GM21367 (cell line): ENCODE measurements around the gene ZNF304.

Source experiments
- ATAC-seq: cut with Tn5 transposase; IDR thresholded peaks from one replicate; pipeline ENCODE4 v1.9.1; 2021; ENCODE audit not compliant: unreplicated experiment

The ZNF304 gene

GRCh38 chr19:57350877-57351805 lies at the start of gene ZNF304:
ZNF304 (plus strand) TSS chr19:57351271; CDS start chr19:57351665, 394 bp downstream.
- ATAC-seq: peak; percentile 92

GRCh38 chr19:57302020-57302465 lies 49.0 kb upstream of the ZNF304 start:
- no peak for ATAC-seq

GRCh38 chr19:57302727-57303401 lies 48.2 kb upstream of the ZNF304 start:
- ATAC-seq: no peak

DNA sequence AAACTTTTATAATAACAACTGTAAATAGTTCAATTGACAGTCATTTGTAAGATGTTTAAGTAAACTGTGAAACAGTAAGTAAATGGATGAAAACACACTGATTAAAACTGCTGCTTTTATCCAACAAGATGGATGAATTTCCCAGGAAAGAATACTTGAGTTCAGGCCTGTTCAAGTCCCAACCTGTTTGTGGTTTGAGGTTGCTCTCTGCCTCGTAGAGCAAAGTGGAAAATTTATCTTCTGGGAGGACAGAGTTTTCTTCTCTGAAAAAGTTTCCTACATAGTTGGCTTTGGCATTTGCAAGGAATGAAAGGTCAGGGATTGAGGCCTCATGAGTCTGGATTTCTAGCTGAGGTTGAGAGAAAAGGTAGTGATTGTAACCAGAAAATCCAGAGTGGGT lies 46.0 kb upstream of the ZNF304 start:
- no peak for ATAC-seq

DNA sequence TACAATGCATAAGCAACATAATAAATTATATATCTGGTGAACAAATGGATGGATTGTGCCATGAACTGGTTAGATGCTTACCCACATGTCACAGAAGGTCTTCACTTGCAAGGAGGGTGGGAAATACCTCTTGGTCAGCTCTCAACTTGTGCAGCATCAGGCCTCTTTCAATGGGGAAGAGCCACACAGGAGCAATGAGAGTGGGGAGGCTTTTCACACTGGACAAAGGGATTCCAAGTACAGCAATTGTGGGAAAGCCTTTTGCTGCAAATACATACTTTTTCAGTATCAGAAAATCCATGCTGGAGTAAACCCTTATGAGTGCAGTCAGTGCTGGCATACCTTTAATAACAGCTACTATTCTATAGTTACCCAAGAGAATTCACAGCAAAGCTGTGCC lies 42.6 kb upstream of the ZNF304 start:
- ATAC-seq: no peak

DNA sequence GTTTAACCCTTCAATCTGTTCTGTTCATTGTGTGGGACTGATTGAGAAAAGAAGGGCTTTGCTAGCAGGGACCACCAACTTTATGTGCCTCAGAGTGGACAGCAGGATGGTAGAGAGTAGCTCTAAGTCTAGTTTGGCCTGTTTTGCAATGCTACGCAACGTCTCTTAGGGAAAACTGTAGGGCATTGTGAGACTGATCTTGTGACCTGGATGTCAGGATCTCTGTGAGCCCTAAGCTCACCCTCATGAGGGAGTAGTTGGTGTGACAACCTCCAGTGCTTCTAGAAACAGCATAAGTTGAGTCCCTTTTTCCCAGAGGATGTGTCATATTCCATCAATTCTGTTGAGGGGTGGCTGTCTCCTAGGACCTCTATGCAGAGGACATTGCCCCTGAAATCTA lies 40.3 kb upstream of the ZNF304 start:
- ATAC-seq: no peak

- ATAC-seq: no peak
These were observed 36.9 kb upstream of the ZNF304 start for GRCh38 chr19:57314146-57314545.

DNA sequence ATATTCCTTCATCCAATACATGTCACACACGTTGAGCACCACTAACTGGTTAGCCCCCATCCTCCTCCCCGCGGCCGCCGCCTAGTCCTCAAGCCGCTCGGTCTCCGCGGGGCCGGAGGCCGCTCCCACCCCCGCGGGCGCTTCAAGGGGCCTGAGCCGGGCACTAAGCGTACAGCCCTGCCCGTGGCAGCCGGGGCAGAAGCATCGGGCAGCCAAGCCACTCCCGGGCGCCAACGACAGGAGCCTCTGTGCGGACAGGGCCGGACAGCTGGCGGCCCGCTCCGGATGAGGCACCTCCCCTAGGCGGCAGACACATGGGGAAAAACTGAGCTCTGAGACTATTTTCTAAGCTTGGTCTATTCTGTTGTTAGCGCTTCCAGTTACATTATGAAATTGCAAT lies 33.6 kb upstream of the ZNF304 start:
- ATAC-seq: no peak

DNA sequence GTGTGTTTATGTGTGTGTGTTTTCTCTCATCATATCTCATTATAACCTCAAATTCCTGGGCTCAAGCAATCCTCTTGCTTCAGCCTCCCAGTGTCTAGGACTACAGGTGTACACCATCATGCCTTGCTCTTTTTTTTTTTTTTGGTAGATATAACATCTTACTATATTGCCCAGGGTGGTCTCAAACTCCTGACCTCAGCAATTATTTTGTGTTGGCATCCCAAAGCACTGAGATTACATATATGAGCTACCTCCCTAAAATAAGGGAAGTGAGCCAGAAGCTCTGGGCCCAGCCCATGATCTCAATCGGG lies 31.2 kb upstream of the ZNF304 start:
- ATAC-seq: no peak

GRCh38 chr19:57320180-57321084 lies 30.6 kb upstream of the ZNF304 start, which contains the start of gene ZNF543:
ZNF543 (plus strand) TSS chr19:57320472; CDS start chr19:57320854, 382 bp downstream.
- ATAC-seq: peak; percentile 98

GRCh38 chr19:57321116-57321515 lies 30.0 kb upstream of the ZNF304 start:
- ATAC-seq: no peak

DNA sequence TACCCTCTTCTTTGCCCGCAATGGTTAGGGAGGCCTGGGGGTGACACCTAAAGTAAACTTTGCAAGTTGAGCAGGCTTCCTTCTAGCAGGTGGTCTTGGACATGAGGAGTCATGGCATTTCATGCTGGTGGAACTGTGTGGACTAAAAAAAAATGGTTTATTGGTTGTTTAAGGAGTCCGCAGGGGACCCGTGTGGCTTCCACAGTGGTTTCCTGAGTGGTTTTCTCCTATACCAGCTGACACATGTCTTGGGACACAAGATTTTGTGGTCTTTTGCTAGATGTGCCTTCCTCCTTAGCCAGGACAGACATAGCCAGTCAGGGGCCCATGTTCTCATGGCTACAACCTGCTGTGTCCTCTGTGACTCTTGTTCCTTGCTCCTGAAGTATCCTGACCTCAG lies 29.3 kb upstream of the ZNF304 start:
- no peak for ATAC-seq

DNA sequence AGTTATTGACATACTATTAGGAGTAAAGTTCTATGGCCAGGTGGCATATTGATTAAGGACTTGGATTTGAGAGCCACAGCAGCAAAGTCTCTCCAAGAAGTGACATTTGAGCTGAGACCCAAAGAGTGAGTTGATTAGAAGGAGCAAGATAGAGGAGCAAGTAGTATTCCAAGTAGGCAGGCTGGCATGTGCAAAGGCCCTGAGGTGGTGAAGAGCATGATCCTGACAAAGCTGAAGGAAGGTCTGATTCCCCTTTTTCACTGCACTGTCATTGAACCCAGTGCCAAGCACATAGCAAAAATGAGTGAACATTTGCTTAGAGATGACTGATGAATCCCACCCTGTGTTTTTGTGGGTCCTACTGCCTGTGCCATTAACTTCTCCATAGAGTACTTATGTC lies 26.1 kb upstream of the ZNF304 start:
- ATAC-seq: no peak

DNA sequence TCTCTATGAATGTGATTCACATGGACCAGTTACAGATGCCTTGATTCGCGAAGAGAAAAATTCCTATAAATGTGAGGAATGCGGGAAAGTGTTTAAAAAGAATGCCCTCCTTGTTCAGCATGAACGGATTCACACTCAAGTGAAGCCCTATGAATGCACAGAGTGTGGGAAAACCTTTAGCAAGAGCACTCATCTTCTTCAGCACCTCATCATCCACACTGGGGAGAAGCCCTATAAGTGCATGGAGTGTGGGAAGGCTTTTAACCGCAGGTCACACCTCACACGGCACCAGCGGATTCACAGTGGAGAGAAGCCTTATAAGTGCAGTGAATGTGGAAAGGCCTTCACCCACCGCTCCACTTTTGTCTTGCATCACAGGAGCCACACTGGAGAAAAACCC lies 23.1 kb upstream of the ZNF304 start:
- ATAC-seq: no peak

- no peak for ATAC-seq
These were observed 16.9 kb upstream of the ZNF304 start for GRCh38 chr19:57334191-57334590.

GRCh38 chr19:57338877-57339276 lies 12.2 kb upstream of the ZNF304 start:
- no peak for ATAC-seq

GRCh38 chr19:57342582-57342981 lies 8.5 kb upstream of the ZNF304 start:
- ATAC-seq: no peak

DNA sequence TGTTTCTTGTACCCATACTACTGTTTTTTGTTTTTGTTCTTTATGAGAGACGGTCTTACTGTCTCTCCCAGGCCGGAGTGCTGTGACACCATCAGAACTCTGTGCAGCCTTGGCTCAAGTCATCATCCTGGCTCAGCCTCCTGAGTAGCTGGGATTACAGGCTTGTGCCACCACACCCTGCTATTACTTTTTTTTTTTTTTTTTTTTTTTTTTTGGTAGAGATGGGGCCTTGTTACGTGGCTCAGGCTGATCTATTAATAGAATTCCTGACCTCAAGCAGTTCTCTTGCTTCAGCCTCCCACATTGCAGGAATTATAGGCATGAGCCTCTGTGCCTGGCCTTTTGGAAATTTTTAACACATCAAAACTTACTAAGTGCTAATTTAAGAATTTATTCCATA lies 2.9 kb upstream of the ZNF304 start:
- ATAC-seq: no peak

GRCh38 chr19:57351867-57352266 lies 796 bp downstream of the ZNF304 start:
- no peak for ATAC-seq

DNA sequence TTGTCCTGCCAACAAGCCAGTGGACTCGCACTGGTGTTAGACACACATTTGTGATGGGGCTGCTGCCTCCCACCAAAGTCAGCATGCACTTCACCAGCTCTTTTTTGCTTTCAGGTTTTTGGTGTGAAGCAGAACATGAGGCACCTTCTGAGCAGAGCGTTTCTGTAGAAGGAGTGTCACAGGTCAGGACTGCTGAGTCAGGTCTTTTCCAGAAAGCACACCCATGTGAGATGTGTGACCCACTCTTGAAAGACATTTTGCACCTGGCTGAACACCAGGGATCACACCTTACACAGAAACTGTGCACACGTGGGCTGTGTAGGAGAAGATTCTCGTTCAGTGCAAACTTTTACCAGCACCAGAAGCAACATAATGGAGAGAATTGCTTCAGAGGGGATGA lies 4.8 kb downstream of the ZNF304 start:
- ATAC-seq: no peak

- ATAC-seq: no peak
These were observed 6.3 kb downstream of the ZNF304 start for GRCh38 chr19:57357406-57357805.
